GM23248 (cell line): Measurements from ENCODE around the gene R3HDM4.

Source experiments
- EZH2 ChIP-seq: fragments of 200-600 bp; sonication (generic); IDR thresholded peaks from 2 replicates; pipeline ENCODE4 v1.6.1; 2018; ENCODE audit warnings: antibody characterized with exemption, mild to moderate bottlenecking; ENCODE audit not compliant: insufficient read depth, poor library complexity, severe bottlenecking
- EZH2phosphoT487 ChIP-seq: fragments of 200-600 bp; sonication (generic); IDR thresholded peaks from 2 replicates; pipeline ENCODE4 v1.6.1; 2018; ENCODE audit warnings: antibody characterized with exemption, moderate library complexity, mild to moderate bottlenecking, low read depth; ENCODE audit not compliant: insufficient read depth

GRCh38 chr19:948842-949496 lies 36.0 kb upstream of the R3HDM4 start:
- TF ChIP-seq EZH2, result no peak
- no peak for TF ChIP-seq EZH2phosphoT487
